Measurements from ENCODE around the gene COL16A1. TPM values are rescaled to one million over a fixed set of nuclear protein-coding genes. Genes with fewer than 3 reads are reported as not detected.

Gene COL16A1
- polyA plus RNA-seq, 1 experiment = 35.4 TPM

DNA sequence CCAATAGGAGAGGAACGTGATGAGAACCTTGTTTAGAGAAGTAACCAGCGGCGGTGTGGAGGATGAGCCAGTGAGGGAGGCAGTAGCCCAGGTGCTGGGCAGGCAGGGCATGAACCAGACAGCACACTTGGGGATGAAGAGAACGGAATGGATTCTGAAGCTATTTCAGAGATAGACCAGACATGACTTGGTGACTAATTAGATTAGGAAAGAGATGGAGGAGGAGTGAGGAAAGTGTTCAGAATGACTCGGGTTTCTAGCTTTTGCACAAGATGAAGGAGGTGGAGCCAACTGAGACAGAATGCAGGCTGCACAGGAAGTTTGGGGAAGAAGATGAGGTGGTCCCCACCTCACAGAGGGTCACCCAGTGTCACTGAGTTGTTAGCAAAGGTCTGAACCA is 64.3 kb downstream of the COL16A1 start:
- ChIA-PET CTCF (interaction anchor here (0.8 to 2.0 kb wide), 3 partner anchors 21 to 218 kb away, joined by 3 to 8 read pairs (median 4); no protein-coding TSS in a partner anchor), POLR2A (interaction anchor here (0.6 to 1.0 kb wide), 2 partner anchors 76 to 1393 kb away, joined by 3 read pairs; no protein-coding TSS in a partner anchor)
- H3K9me3 ChIP-seq (ENCODE audit: control insufficient read depth, insufficient read depth, low read length) = no peaks in the 10 kb centered on the region
- peak overlapping the region; percentile 12 for H3K27ac ChIP-seq (ENCODE audit: low read depth, low read length)
- TF ChIP-seq, protein P1, sequence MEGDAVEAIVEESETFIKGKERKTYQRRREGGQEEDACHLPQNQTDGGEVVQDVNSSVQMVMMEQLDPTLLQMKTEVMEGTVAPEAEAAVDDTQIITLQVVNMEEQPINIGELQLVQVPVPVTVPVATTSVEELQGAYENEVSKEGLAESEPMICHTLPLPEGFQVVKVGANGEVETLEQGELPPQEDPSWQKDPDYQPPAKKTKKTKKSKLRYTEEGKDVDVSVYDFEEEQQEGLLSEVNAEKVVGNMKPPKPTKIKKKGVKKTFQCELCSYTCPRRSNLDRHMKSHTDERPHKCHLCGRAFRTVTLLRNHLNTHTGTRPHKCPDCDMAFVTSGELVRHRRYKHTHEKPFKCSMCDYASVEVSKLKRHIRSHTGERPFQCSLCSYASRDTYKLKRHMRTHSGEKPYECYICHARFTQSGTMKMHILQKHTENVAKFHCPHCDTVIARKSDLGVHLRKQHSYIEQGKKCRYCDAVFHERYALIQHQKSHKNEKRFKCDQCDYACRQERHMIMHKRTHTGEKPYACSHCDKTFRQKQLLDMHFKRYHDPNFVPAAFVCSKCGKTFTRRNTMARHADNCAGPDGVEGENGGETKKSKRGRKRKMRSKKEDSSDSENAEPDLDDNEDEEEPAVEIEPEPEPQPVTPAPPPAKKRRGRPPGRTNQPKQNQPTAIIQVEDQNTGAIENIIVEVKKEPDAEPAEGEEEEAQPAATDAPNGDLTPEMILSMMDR (IDR thresholded peaks at IDR 0.05; ENCODE audit: low read depth, low read length) = no peak
- H3K27me3 ChIP-seq (ENCODE audit: control insufficient read depth, insufficient read depth, low read length) = no peaks in the 10 kb centered on the region
- DNase-seq (ENCODE audit: low read depth, low spot score) = no peak
- no peak overlapping the region for H3K4me3 ChIP-seq (ENCODE audit: low read depth, low read length)

DNA sequence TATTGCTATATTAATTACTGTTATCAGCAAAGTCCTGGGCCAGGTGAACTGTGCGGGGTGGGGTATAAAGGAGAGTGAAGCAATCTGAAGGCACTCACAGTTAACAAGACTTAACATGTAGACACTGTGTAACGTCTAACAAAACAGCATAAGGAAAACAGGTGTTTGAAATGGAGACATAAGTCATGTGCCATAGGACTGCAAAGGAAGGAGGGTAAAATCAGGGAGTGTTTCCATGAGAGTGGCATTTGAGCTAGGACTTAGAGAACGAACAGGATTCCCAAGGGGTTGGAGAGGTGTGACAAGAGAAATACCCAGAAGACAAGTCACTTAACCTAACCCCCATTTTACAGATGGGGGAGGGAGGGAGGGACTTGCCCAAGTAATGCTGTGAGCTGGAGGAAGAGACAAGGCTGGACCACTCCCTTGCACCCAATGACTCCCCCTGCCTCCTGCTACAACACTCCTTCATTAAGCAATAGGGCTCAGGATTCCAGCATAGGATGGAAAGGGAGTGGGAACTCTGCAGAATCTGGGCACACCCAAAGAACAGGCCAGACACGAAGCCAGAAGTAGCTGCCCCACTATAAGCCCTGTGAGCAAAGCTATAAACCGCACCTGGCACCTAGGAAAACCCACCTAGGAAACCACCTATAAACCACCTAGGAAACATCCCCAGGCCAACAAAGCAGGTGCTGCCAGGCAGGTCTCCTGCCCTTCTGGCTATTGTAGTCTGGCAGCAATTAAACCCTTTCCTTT is 65.7 kb downstream of the COL16A1 start:
- Histone ChIP-seq H3K27ac (ENCODE audit: low read depth, low read length) (no peak overlapping the region), H3K9me3 (ENCODE audit: control insufficient read depth, insufficient read depth, low read length) (no peaks in the 10 kb centered on the region), H3K4me3 (ENCODE audit: low read depth, low read length) (no peak overlapping the region), H3K27me3 (ENCODE audit: control insufficient read depth, insufficient read depth, low read length) (no peaks in the 10 kb centered on the region)
- POLR2A ChIA-PET = no interaction called here
- TF ChIP-seq, protein P1 (IDR thresholded peaks at IDR 0.05; ENCODE audit: low read depth, low read length) = no peak
- DNase-seq (ENCODE audit: low read depth, low spot score) = no peak
- CTCF ChIA-PET = interaction anchor here (0.6 to 1.2 kb wide), 3 partner anchors 19 to 435 kb away, joined by 3 to 4 read pairs (median 3); partner anchors contain the start of gene TMEM39B

DNA sequence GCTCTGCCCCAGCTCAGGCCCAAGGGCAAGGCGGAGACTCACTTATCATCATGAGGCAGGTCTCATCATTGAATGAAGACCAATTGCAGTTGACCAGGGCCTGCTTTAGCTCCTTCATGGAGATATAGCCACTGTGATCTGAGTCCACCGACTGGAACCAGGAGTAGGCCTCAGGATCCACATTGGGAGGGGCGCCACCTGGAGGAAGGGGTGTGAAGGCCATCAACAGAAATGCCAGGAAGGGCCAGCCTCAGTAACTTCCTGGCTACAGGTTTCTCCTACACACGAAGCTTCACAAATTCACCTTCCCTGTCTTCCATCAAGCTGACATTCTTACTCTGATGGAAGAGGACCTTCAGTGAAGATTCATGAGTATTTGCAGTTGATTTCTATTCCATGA is 70.7 kb downstream of the COL16A1 start:
- H3K27ac ChIP-seq (ENCODE audit: low read depth, low read length) = no peak overlapping the region
- TF ChIP-seq, protein P1 (IDR thresholded peaks at IDR 0.05; ENCODE audit: low read depth, low read length) = peak; percentile 49
- ChIA-PET POLR2A (no interaction called here), CTCF (interaction anchor here (0.7 to 1.9 kb wide), 4 partner anchors 10 to 65 kb away, joined by 3 to 7 read pairs (median 4); no protein-coding TSS in a partner anchor)
- no peak overlapping the region for H3K4me3 ChIP-seq (ENCODE audit: low read depth, low read length)
- H3K9me3 ChIP-seq (ENCODE audit: control insufficient read depth, insufficient read depth, low read length) = no peaks in the 10 kb centered on the region
- no peak for DNase-seq (ENCODE audit: low read depth, low spot score)
- no peaks in the 10 kb centered on the region for H3K27me3 ChIP-seq (ENCODE audit: control insufficient read depth, insufficient read depth, low read length)

DNA sequence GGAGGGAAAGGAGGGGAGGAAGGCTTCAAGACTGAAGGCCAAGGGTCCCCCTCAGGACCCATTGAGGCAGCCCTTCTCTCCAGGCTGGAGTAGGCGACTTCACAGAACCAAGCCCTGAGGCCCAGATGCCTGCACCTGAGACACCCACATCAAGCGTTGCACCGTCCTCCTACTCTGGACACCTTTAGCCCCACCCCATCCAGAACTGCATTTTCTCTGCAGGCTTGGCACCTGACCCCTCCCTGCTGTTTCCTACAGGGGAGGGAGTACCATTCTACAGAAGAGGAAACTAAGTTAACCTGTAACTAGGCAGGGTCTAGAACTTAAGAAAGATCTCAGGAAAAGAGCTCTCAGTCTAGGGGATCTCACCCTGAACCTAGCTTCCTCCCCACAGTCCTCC is 71.2 kb downstream of the COL16A1 start:
- DNase-seq (ENCODE audit: low read depth, low spot score) = no peak
- Histone ChIP-seq H3K4me3 (ENCODE audit: low read depth, low read length) (no peak overlapping the region), H3K9me3 (ENCODE audit: control insufficient read depth, insufficient read depth, low read length) (no peaks in the 10 kb centered on the region), H3K27ac (ENCODE audit: low read depth, low read length) (no peak overlapping the region), H3K27me3 (ENCODE audit: control insufficient read depth, insufficient read depth, low read length) (no peaks in the 10 kb centered on the region)
- CTCF ChIA-PET = interaction anchor here (1.4 to 1.9 kb wide), 3 partner anchors 10 to 41 kb away, joined by 4 to 7 read pairs (median 4); no protein-coding TSS in a partner anchor
- POLR2A ChIA-PET = no interaction called here
- TF ChIP-seq, protein P1 (IDR thresholded peaks at IDR 0.05; ENCODE audit: low read depth, low read length) = no peak

DNA sequence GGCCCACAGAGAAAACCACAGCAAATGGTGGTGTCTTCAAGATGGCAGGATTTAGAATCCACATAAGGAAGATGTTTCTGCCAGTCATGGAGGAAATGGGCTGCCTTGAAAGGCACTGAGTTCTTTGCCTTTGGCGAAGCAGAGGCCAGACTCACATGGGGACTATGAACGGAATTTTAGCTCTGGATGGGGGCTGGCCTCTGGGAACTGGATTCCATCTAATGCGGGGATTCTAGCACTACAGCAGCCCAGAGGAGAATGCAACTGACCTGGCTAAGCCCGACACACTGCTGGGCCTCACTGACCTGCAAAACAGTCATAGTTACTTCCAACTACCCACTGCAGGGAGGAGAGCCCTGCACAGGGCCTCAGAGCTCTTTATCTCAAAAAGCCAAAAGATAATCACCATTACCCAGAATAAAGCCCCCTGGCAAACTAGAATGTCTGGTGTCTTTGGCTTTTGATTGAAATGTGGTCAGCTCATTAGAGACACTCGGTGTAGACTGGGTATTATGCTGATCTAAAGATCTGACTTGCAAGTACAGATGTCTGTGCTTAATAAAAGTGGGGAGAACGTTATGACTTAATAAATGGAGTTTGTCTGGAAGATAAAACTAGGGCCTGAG is 74.8 kb downstream of the COL16A1 start:
- Histone ChIP-seq H3K27ac (ENCODE audit: low read depth, low read length) (no peak overlapping the region), H3K27me3 (ENCODE audit: control insufficient read depth, insufficient read depth, low read length) (no peaks in the 10 kb centered on the region), H3K4me3 (ENCODE audit: low read depth, low read length) (no peak overlapping the region), H3K9me3 (ENCODE audit: control insufficient read depth, insufficient read depth, low read length) (no peaks in the 10 kb centered on the region)
- CTCF ChIA-PET = interaction anchor here (5.6 kb wide), 1 partner anchor 11 kb away, joined by 29 read pairs; no protein-coding TSS in a partner anchor
- no peak for DNase-seq (ENCODE audit: low read depth, low spot score)
- TF ChIP-seq, protein P1 (IDR thresholded peaks at IDR 0.05; ENCODE audit: low read depth, low read length) = no peak
- POLR2A ChIA-PET = no interaction called here
